Esophagus squamous epithelium (tissue), 5 donors: ENCODE data around the gene ADAMTS8. TPM values are rescaled to one million over a fixed set of nuclear protein-coding genes. Genes with fewer than 3 reads are reported as not detected.

Experiments used
- DNase-seq: peaks from one replicate; lab custom pipeline; 2025; lab: John Stamatoyannopoulos, UW
- H3K27ac ChIP-seq, 4 donors: fragments of 200-600 bp; sonication (generic); one replicate each; pipeline ENCODE4 v1.5.1; 2016 to 2019; ENCODE audit warnings: mild to moderate bottlenecking in 1 of 4
- H3K27me3 ChIP-seq, 4 donors: fragments of 200-600 bp; sonication (generic); 1 replicate in 3 of 4; 2 replicates in 1 of 4; pipeline versions ENCODE4 v1.5.1 to v1.6.0; 2017 to 2021; ENCODE audit warnings: antibody characterized with exemption in 1 of 4
- H3K36me3 ChIP-seq, 3 donors: fragments of 200-600 bp; sonication (generic); one replicate each; pipeline ENCODE4 v1.5.1; 2016 to 2019
- H3K4me1 ChIP-seq, 3 donors: fragments of 200-600 bp; sonication (generic); one replicate each; pipeline ENCODE4 v1.5.1; 2017 to 2019
- H3K4me3 ChIP-seq, 4 donors: fragments of 200-600 bp; sonication (generic); 1 replicate in 3 of 4; 2 replicates in 1 of 4; pipeline ENCODE4 v1.5.1; 2016 to 2019; ENCODE audit warnings: mild to moderate bottlenecking in 2 of 4, moderate library complexity in 1 of 4
- H3K9me3 ChIP-seq, 3 donors: fragments of 200-600 bp; sonication (generic); one replicate each; pipeline ENCODE4 v1.5.1; 2016 to 2019
- CTCF ChIP-seq, 6 experiments: fragments of 450-650 bp in 4 of 6; fragments of 200-600 bp in 2 of 6; sonication (generic) in 2 of 6; IDR thresholded peaks; one replicate each; pipeline ENCODE4 v1.5.1; 2016 to 2019; ENCODE audit warnings: antibody characterized with exemption in 6 of 6, mild to moderate bottlenecking in 4 of 6, moderate library complexity in 4 of 6
- POLR2A ChIP-seq, 4 donors: fragments of 450-650 bp; IDR thresholded peaks; one replicate each; pipeline ENCODE4 v1.6.1; 2017; ENCODE audit warnings: antibody characterized with exemption in 4 of 4, mild to moderate bottlenecking in 4 of 4, moderate library complexity in 3 of 4
- WGBS, 2 donors: methylation state at CpG; one replicate each; pipeline ENCODE4 v1.1.5; 2018; 5-methylcytosine and 5-hydroxymethylcytosine counted together
- intact Hi-C: fragments of 100-400 bp; cut with DNase I; formaldehyde crosslinking; loops from one replicate; pipeline ENCODE4 v1.15.0; 2022
- total RNA-seq, 4 donors: library from RNA; depleted of rRNA; stranded (reverse); fragments of >200 nt; gene quantifications; one replicate each; pipeline ENCODE4 v1.1.0, GENCODE V29; 2016
- donor health status: DM: yes; HTN: yes; CAD: no.

ADAMTS8 gene
- total RNA-seq, 4 donors from 2014 or later, result 0.83 to 8.8 (median 1.8) TPM

- H3K27me3 ChIP-seq, result no peaks in the 10 kb centered on the region
- no peaks in the 10 kb centered on the region for H3K9me3 ChIP-seq
- 93 to 100% methylated on average over 3 of the region's 7 CpGs for WGBS, 2 donors
- peaks cover 0 to 49% (median 0%) of the 10 kb centered on the region in 3 donors for H3K36me3 ChIP-seq
- H3K4me1 ChIP-seq, result peaks cover 0 to 10% (median 5%) of the 10 kb centered on the region in 3 donors
- TF ChIP-seq POLR2A (IDR thresholded peaks at IDR 0.05) (no peak), CTCF (IDR thresholded peaks at IDR 0.05) (no peak)
- DNase-seq, result no peak
- intact Hi-C loops, result no loop called here
- no peak overlapping the region for H3K27ac ChIP-seq
- H3K4me3 ChIP-seq, result no peak overlapping the region
Observed at GRCh38 chr11:130472434-130472961, 44.1 kb upstream of the ADAMTS8 start.

- intact Hi-C loops, result no loop called here
- TF ChIP-seq POLR2A (IDR thresholded peaks at IDR 0.05) (no peak), CTCF (IDR thresholded peaks at IDR 0.05) (no peak)
- DNase-seq, result no peak
- no peaks in the 10 kb centered on the region for H3K27me3 ChIP-seq
- H3K4me1 ChIP-seq, result peaks cover 0 to 4% (median 0%) of the 10 kb centered on the region in 3 donors
- peaks cover 0 to 49% (median 0%) of the 10 kb centered on the region in 3 donors for H3K36me3 ChIP-seq
- H3K27ac ChIP-seq, result no peak overlapping the region
- no peaks in the 10 kb centered on the region for H3K9me3 ChIP-seq
- no peak overlapping the region for H3K4me3 ChIP-seq
- WGBS, 2 donors, result 79 to 94% methylated on average over 6 of the region's 11 CpGs
Observed at GRCh38 chr11:130471731-130472433, 43.5 kb upstream of the ADAMTS8 start.

DNA sequence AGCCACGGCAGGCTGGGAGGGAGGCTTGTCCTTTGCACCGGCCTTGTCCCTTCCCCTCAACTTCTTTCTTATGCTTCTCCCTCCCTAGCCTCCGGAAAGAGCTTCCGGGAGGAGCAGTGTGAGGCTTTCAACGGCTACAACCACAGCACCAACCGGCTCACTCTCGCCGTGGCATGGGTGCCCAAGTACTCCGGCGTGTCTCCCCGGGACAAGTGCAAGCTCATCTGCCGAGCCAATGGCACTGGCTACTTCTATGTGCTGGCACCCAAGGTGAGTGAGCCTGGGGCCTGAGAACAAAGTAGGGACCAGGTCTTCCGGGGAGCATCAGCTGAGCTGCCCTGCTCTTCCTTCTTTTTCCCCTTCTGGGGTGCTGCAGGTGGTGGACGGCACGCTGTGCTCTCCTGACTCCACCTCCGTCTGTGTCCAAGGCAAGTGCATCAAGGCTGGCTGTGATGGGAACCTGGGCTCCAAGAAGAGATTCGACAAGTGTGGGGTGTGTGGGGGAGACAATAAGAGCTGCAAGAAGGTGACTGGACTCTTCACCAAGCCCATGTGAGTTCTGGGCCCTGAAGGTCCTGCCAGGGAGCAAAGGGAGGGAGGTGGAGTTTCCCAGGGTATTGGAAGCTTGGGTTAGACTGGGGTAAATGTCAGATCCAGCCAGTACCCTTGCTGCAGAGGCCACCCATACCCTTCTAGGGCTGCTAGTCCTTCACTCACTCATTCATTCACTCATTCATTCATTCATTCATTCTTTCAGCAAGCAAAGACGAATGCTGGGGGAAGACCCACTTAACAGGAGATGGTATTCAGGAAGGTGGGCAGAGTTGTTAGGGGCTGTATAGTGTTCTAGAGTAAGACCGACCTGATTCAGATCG, 42.7 kb upstream of the ADAMTS8 start:
- H3K27ac ChIP-seq, result no peak overlapping the region
- intact Hi-C loops, result no loop called here
- TF ChIP-seq CTCF (IDR thresholded peaks at IDR 0.05) (no peak), POLR2A (IDR thresholded peaks at IDR 0.05) (no peak)
- no peak overlapping the region for H3K4me3 ChIP-seq
- 89 to 93% methylated on average over 6 to 11 of the region's 20 CpGs for WGBS, 2 donors
- peaks cover 0 to 53% (median 0%) of the 10 kb centered on the region in 3 donors for H3K36me3 ChIP-seq
- no peaks in the 10 kb centered on the region for H3K9me3 ChIP-seq
- no peak for DNase-seq
- no peaks in the 10 kb centered on the region for H3K4me1 ChIP-seq
- no peaks in the 10 kb centered on the region for H3K27me3 ChIP-seq

GRCh38 chr11:130469181-130469580, 40.8 kb upstream of the ADAMTS8 start:
- DNase-seq, result no peak
- Histone ChIP-seq H3K9me3 (no peaks in the 10 kb centered on the region), H3K4me3 (no peak overlapping the region), H3K27me3 (no peaks in the 10 kb centered on the region), H3K27ac (no peak overlapping the region), H3K4me1 (no peaks in the 10 kb centered on the region), H3K36me3 (peaks cover 0 to 51% (median 0%) of the 10 kb centered on the region in 3 donors)
- 83% methylated on average over 6 of the region's 6 CpGs; no CpG with 5 or more reads in 1 of the 2 donors for WGBS, 2 donors
- intact Hi-C loops, result no loop called here
- no peak for TF ChIP-seq CTCF (IDR thresholded peaks at IDR 0.05)
- TF ChIP-seq POLR2A (IDR thresholded peaks at IDR 0.05), result no peak
